HG03108 (cell line): ENCODE results near the gene AP3B1.
"Not testable (repeated sequence)": the region's sequence is repeated elsewhere in the genome, so short reads cannot be mapped to it uniquely, and the experiment has no call there.

ENCODE experiments used
- ATAC-seq: cut with Tn5 transposase; IDR thresholded peaks from one replicate; pipeline ENCODE4 v1.9.1; 2021; ENCODE audit warnings: moderate library complexity; ENCODE audit not compliant: unreplicated experiment

AP3B1 gene

DNA sequence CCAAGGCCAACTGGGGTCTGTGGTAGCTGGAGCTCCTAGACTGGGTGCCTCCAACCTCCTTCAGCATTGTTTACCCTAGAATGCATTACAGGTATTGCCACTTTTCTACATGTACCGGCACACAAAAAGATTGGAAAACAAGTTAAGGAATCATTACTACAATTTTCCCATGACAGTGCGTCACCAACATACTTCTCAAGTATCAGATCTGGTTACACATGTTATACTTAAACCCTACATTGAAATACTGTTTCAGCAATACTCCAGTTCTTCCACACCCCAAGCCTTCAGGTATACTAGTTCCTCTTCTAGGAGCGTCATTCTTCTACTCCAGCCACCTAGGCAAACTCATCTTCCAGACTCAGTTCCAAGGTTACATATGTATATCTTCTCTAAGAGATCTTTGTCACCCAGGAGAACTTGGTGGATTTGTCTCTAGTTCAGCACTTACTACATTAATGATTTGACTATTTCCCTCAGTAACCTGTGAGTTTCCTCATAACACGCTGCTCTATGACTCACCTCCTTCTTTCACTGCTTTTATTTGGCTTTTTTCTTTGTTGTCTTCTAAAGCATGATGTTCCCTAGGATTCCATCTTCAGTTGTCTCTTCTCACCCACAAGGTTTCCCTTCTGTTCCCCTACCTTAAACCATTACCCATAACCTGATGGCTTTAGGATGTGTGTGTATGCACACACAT is 217.0 kb downstream of the AP3B1 start:
- no peak for ATAC-seq

DNA sequence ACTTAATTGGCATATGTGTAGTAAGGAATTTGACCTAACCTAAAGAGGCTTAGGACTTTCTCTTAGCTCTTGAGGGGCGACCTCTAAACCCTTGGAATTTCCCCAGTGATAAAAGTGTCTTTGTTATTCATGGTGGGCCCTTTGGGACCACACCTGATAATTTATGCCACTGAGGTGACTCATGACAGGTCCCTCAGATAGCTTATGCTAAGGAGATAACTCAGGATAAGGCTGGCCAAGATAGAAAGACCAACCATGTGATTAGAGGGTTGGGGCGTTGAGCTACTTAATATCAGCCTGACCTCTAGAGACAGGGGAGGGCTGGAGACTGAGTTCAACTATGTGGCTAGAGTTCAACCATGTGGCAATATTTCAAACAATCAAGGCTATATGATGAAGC is 218.1 kb downstream of the AP3B1 start:
- ATAC-seq: no peak

DNA sequence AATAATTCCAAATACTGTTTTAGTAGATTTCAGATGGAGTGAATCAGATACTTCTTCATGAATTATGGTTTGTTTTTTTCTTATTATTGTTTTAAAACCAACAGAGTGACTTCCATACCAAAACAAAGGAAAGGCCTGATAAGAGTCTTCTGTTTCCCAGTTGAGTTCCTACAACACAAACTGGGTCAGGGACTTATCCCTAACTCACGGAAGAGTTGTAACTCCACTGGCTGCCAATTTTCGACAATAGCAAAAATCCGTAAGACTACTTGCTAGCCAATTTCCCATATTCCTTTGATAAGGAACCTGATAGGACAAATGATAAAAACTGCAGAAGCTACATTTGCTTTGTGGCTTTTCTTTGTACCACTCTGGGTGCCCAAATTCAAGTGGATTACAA is 219.2 kb downstream of the AP3B1 start:
- no peak for ATAC-seq

DNA sequence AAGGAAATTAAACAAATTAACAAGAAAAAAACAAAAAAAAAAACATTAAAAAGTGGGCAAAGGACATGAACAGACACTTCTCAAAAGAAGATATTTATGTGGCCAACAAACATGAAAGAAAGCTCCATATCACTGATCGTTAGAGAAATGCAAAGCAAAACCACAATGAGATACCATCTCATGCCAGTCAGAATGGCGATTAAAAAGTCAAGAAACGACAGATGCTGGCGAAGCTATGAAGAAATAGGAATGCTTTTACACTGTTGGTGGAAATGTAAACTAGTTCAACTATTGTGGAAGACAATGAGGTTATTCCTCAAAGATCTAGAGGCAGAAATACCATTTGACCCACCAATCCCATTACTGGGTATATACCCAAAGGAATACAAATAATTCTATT is 223.8 kb downstream of the AP3B1 start:
- not testable (repeated sequence) for ATAC-seq

DNA sequence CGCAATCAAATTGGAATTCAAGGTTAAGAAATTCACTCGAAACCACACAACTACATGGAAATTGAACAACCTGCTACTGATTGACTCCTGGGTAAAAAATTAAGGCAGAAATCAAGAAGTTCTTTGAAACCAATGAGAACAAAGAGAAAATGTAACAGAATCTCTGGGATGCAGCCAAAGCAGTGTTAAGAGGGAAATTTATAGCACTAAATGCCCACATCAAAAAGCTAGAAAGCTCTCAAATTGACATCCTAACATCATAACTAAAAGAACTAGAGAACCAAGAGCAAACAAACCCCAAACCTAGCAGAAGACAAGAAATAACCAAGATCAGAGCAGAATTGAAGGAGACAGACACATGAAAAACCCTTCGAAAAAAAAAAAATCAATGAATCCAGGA is 226.9 kb downstream of the AP3B1 start:
- ATAC-seq: not testable (repeated sequence)

DNA sequence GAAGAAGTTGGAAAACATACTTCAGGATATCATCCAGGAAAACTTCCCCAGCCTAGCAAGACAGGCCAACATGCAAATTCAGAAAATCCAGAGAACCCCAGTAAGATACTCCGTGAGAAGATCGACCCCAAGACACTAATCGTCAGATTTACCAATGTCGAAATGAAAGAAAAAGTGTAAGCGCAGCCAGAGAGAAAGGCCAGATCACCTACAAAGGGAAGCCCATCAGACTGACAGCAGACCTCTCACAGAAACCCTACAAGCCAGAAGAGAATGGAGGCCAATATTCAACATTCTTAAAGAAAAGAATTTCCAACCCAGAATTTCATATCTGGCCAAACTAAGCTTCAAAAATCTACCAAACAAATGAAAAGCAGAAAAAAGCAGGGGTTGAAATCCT is 227.8 kb downstream of the AP3B1 start:
- ATAC-seq: not testable (repeated sequence)

DNA sequence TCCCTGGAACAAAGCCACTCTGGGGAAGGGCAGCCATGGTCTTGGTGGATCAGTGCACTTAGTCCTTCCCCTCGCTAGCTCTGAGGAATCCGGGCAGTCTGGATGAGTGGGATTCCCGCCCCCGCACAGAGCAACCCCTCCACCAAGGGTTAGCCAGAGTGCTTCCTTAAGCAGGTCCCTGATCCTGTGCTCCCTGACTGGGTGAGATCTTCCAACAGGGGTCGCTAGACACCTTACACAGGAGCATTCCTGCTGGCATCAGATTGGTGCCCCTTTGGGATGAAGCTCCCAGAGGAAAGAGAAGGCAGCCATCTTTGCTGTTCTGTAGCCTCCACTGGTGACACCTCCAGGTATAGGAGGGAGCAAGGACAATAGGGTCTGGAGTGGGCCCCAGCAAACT is 228.8 kb downstream of the AP3B1 start:
- ATAC-seq: no peak

DNA sequence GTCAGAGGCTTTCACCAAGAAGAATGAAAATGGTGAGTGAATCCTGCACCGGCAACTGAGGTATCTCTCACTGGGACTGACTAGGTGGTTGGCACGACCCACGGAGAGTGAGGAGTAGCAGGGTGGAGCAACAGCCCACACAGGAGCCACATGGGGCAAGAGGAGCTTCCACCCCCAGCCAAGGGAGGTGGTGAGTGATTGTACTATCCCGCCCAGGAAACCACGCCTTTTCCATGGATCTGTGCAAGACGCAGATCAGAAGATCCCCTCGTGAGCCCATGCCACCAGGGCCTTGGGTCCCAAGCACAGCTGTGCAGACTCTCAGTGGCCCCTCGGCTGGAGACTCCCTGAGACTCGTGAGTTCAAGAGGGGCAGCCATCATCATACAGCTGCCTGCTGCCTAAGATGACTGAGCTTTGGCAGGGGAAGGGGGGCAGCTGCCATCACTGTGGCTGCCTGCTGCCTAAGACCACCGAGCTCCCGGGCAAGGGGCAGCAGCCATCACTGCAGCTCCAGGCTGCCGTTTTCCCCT is 229.5 kb downstream of the AP3B1 start:
- no peak for ATAC-seq

DNA sequence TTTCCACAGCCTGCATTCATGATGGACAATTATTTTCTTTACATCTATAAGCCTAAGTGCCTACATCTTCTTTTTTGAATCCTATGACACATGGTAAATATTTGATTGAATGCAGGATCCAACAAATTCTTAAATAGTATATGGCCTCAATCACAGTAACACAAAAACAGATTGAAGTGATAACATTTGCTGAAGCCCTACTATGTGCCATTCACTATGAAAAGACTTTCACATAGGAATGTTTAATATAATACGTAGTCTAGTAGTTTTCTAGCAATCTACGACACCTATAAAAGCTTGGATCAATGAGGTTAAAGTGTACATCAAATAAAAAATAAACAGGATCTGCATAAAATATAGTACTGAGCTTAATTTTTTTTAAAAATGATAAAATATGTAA is 231.0 kb downstream of the AP3B1 start:
- ATAC-seq: no peak

DNA sequence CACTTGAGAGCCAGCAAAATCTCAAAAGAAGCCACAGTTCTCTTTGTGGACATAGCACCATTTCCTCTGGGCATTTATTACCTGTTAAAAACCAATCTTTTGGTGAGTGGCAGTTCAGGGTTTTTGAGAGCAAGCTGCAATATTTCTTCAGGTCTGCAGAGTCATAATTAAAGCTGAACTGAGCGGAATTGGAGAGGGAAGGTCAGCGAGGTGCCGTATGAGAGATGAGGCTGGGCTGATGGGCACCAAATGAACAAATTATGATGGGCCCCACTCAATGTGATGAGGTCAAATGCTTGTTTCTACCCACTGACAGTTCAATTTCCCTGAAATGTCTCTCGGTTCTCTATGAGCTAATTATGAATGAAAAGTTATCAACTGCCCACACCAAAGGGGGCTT is 231.9 kb downstream of the AP3B1 start:
- no peak for ATAC-seq

DNA sequence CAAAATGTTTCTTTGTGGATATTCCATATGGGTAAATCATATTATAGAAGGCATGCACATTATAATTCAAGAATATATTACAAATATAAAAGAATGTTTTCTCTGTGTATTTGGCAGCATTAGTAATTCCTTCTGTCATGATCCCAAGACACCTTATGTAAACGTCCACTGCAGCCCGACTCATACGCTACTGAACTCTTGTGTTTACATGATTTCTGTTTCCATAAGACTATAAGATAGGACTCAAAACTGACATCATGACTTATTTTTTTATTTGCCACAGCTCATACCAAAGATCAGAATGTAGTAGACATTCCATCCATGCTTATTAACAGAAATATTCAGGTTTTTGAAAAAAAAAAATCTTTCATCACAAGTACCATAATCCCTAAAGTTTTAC is 234.1 kb downstream of the AP3B1 start:
- ATAC-seq: no peak

DNA sequence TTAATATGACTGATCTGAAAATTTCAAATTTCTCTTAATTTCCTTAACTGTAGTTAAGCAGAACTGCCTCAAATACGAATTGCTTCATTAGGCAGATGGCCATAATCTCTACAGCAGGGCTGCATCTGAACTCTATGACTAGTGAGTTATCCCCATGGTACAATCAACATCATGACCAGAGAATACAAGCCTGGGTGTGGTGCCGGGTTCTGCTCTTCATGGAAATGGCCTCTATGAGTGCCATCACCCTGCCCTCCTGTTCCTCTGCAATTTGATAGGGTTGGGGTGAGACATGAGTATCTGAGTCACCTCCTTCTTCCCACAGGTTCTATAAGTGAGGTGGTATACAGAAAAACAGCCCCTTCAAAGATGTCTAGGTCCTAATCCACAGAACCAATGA is 235.9 kb downstream of the AP3B1 start:
- ATAC-seq: no peak

DNA sequence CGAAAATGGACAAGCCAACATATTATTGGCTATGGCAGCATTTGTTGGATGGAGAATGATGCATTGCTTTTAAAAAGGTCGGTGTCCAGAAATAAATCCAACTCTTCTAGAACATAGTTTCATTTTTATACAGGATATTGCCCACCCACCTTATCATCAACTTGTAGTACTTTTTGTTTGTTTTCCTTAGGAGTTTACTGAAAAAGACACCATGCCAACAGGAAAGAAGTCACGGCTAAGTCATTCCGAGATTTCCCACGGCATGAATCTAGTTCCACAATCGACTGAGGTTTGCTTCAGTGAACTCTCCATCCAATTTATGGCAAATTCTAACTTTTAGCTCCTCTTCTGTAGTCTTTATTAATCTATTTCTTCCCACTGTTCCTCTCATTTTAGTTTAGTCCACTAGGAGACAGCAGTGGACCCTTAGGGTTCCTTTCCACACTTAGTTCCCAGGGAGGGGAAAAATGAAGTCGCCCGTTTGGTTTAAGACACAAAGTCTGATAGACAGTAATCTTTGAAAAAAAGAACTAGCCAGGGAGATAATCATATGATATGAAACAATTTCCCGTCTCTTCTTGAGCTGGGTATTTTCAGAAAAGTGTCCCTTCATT is 237.5 kb downstream of the AP3B1 start:
- ATAC-seq: no peak

DNA sequence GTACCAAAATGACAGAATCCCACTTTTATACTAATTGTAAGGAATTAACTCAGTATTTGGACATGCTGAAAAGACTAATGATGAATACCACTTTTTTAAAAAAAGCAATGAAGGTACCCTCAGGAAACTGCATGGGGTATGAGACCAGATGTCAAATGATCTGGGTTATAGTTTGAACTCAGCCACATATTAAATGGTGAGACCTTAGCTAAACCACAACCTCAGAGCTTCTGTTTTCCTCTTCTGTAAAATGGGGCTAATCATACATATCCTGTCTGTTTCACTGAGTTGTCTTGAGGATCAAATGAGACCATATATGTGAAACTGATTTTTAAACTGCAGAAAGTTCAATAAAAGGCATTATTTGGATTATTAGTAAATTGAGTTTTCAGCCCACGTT is 238.4 kb downstream of the AP3B1 start:
- no peak for ATAC-seq

DNA sequence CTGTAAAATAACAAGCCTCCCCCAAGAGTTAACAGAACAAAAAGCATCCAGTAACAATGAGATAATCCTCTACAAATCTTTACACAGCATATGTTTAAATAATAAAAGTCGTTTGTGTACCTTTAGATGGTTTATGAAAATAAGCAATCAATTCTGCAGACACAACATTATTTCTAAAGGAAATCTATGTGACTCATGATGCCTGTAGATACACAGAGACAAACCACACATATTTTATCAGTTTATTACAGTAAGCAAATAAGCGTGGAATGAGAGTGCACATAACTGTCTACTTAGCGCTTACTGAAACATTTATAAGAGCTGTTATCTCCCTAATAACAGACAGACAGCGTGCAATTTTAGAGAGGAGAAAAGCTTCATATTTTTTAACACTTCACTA is 243.6 kb downstream of the AP3B1 start:
- no peak for ATAC-seq

DNA sequence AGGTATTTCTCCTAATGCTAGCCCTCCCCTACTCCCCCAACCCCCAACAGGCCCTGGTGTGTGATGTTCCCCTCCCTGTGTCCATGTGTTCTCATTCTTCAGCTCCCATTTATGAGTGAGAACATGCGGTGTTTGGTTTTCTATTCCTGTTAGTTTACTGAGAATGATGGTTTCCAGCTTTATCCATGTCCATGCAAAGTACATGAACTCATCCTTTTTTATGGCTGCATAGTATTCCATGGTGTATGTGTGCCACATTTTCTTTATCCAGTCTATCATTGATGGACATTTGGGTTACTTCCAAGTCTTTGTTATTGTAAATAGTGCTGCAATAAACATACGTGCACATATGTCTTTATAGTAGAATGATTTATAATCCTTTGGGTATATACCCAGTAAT is 247.7 kb downstream of the AP3B1 start:
- ATAC-seq: not testable (repeated sequence)

DNA sequence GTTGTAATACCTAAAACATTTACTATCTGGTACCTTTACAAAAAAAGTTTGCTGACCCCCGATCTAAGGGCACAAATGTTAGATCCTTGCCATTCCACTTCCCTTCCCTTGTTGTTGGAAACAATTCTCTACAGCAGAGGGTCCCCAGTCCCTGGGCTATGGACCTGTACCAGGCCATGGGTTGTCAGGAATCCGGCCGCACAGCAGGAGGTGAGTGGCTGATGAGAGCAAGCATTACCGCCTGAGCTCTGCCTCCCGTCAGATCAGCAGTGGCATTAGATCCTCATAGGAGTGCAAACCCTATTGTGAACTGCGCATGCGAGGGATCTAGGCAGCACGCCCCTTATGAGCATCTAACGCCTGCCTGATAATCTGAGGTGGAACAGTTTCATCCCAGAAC is 248.5 kb downstream of the AP3B1 start:
- no peak for ATAC-seq

DNA sequence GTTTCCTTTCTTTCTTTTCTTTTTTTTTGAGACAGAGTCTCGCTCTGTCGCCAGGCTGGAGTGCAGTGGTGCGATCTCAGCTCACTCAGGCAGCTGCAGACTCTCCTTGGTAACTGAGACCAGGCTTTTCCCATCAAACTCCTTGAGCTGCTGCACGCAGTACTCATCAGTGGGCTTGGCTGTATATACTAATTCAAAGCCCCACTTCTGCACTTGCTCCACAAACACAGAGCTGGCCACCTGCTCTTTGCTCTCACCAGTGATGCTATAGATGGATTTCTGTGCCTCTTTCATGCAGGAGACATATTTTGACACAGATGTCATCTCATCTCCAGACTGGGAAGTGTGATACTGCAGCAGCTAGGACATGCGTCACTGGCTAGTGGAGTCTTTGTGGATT is 252.7 kb downstream of the AP3B1 start:
- no peak for ATAC-seq

DNA sequence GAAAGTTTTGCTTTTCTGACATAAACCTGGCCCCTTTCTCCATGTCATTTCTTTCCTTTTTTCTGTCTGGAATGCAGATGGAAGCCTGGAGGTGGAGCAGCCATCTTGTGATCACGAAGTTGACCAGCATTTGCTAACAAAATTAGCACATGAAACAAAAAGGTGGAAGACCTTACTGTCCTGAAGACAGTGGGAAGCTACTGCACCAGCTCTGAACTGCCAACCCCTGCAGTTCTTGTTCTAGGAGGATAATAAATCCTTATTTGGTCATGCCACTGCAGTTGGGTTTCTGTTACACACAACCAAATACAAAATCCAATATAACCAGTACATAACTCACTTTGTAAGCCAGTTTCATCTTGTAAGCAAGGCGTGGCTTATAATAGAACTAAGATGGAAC is 269.0 kb downstream of the AP3B1 start:
- no peak for ATAC-seq

DNA sequence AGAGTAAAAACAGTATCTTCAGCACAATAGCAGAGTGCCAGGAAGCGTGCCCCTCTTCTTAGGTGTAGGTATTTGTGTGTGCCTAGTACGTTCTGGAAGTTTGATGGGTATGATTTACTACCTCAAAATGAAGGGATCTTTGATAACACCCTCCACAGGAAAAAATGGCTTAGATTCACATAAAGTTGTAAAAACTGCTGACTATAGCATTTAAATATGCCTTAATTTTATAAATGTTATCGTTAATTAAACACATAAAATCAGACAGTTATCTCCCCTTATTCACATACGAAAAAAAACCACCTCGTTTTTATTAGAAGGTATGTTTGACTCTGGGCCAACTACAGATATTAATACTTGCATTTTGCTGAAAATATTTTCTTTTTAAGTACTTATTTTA is 274.8 kb downstream of the AP3B1 start:
- no peak for ATAC-seq

DNA sequence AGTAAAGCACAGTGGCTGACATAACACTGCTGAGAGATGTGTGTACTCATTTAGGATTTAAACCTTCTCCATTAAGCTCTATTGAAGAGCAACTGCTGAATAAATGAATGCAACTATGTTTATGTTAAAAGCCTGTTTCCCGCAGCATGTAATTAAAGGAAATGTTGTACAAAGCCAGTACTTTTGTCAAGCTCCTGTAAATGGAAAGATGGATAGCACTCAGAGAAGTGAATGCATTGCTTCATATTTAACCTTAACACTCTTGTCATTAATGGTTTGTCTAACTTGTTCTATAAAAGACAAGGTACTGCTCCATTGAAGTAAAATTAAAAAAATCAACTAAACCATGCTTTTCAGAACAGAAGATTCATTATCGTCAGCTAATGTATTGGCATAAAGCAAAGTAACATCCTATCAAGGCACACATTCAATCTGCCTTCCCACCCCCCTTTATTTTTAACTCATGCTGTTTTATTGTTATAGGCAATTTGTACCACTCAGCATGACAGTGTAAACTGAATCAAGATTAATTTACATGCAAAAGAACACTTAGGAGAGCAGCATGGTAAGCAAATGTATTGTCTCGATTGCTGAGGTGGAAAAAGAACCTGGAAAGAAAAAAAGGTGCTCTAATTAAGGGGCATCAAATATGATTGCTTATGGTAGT is 277.5 kb downstream of the AP3B1 start:
- no peak for ATAC-seq

DNA sequence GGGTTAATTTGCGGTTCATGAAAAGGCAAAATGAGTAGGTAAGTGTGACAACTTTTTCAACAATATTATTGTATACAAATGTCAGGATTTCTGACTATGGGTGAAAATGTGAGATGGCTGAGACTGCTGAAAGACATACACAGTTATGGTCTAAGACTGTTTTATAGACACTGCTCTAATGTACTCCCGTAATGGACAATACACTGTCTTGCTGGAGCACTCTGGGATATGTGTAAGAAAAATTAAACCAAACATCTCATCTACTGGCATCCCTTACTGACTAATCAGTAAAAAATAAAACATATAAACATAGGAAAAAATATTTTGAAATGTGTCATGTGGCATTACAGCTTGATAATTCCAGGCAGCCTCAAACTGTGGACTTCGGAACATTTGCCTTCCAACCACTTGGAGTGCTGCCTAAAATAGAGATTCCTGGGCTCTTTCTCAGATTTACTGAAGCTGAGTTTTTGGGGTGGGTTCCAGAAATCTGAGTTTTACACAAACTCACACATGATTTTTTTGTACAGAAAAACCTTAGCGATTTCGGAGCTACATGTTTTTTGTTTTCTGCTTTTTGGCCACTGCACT is 284.5 kb downstream of the AP3B1 start:
- ATAC-seq: no peak
